Measurements from ENCODE around the gene EIF4A3.
"Not testable (repeated sequence)": the region's sequence is repeated elsewhere in the genome, so short reads cannot be mapped to it uniquely, and the experiment has no call there.

EIF4A3 gene

DNA sequence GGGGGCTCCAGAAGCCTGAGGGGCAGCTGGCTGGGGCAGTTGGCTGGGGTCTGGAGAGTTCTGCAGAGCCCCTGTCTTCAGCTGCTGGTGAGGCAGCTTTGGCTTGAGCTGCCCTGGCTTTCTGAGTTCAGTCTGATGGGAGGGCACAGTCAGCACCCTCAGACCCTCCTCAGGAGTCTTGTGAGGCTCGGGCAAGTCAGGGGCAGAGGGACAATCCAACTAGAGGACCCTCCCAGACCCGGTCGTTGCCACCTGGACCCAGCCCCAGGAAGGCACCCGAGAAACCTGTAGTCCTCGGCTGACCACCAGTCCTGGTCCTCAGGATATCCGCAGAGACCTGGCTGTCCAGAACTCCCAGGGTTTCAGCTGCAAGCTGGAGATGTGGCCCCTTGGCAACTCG lies 24.8 kb upstream of the EIF4A3 start:
- DNase-seq (ENCODE audit: low read depth) = no peak

DNA sequence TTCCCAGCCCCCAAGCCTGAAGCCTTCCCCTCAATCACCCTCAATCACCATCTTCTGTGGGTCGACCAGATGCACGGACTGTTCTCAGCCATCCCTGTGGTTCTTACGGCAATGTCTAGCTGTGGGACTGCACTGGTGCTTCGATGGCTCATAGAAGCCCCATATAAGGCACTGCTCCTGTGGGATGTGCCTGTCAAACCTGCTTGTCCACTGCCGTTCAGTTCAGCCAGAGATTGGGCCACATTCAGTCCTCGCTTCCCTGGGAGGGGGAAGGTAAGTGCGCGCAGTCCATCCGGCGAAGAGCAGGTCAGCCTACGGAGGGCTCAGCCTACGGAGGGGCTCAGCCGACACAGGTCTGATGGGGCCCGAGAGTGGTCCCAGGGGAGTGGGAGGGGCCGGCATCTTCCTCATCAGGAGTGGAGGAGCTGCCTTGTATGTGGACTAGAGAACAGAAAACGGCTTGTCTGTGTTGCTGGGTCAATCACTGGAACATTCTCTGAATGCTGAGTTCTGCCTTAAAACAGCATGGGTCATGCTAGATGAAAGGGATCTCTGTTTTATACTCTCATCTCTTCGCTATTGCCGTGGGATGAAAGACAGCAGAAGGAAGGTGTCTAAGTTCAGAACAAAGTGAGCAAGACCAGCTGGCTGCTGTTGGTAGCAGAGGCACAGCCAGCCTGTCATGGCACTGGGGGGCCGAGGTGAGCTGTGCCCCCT lies 23.0 kb upstream of the EIF4A3 start, which contains the start of gene CARD14:
Gene CARD14, plus strand, starts transcription at position 247 of the 717 bp plus-strand sequence. CDS start 11,409 bp downstream, outside the sequence.
- no peak for DNase-seq (ENCODE audit: low read depth)

DNA sequence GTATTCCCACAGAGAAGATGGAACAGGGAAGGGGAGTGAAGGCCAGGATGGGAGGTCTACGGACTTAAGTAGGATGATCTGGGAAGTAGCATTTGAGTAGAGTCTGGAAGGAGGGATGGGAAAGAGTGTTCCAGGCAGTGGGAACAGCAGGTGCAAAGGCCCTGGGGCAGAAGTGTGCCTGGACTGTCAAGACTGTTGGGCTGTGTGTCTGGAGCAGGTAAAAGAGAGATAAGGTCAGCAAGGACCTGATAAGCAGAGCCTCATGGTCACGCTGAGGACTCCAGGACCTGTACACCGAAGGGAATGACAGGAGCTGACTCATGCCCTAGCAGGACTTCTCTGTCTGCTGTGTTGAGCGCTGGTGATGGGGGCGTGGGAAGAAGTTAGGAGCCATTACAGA lies 22.2 kb upstream of the EIF4A3 start:
- no peak for DNase-seq (ENCODE audit: low read depth)

DNA sequence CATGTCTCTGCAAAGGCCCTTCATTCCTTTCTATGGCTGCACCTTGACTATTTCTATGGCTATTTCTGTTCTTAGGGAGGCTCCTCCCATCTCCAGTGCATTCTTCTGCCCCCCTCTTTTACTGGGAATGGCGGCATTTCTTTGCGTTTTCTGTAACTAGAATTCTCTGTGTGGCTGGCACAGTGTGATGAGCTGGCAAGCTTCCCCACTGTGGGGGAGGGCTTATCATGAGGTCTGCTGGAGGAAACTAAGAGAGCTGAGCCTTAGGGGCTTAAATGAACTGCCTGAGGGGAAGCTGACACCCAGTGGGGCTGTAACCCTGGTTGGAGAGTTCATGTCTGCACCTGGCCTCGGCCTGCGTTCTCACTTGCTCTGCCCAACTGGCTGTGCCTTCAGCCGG lies 21.4 kb upstream of the EIF4A3 start:
- no peak for DNase-seq (ENCODE audit: low read depth)

DNA sequence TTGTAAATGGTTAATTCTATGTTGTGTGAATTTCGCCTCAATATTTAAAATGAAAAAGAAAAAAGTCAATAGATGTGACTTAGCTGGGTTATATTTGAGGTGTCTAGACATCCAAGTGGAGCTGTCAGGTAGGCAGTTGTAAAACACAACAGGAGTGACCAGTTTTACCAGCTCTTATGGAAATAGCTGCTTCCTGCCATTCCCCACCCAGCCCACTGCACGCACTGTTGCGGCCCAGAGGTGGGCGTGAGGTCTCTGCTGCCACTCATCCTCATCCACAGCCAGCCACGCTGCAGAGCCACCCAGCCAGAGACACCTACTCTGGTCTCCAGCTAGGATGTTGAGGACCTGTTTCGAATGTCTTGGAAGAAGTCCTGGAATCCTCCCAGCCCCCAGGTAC lies 19.5 kb upstream of the EIF4A3 start:
- DNase-seq (ENCODE audit: low read depth) = no peak

DNA sequence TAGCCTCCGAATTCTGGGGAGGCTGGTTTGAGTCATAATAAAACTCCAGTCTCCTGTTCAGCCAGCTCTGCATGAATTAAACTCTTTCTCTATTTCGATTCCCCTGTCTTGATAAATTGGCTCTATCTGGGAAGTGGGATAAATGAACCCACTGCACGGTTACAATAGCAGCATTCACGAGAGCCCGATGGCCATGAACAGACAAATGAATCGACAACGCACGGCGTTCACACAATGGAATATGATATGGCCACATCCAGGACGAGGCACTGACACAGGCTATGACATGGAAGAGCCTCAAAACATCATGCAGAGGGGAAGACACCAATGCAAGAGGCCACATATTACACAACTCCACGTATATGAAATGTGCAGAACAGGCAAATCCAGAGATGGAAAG lies 17.3 kb upstream of the EIF4A3 start:
- no peak for DNase-seq (ENCODE audit: low read depth)

DNA sequence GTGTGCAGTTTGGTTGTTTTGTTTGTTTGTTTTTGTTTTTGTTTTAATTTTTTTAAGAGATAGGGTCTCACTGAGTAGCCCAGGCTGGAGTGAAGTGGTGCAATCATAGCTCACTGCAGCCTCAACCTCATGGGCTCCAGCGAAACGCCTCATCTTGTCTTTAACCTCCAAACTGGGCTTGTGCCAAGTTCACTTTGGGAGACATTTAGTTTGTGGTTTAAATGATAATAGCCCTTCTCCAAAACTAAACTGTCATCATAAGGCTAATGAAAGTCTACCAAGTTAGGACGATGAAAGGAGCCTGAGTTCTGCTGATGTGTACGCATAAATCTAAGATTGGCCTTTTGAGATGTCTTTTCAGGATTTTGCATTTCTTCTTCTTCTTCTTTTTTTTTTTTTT lies 16.4 kb upstream of the EIF4A3 start:
- no peak for DNase-seq (ENCODE audit: low read depth)

DNA sequence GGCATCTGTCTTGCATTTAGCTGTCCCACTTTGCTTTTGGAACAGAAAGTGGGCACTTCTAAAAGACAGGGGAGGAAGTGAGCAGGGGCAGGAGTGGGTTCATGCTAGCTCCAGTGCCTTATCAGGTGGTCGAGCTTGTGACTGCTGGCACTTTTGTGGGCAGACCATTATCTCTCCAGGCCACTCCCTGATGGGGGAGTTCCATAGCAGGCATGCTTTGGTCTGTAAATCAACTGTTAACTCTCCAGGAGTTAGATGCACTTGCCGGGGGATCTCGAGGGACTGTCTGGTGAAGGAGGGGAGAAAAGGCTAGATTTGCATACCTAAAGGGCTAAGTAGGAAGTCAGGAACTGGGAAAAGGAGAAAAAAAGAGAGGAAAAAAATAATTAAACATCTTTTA lies 13.6 kb upstream of the EIF4A3 start:
- no peak for DNase-seq (ENCODE audit: low read depth)

DNA sequence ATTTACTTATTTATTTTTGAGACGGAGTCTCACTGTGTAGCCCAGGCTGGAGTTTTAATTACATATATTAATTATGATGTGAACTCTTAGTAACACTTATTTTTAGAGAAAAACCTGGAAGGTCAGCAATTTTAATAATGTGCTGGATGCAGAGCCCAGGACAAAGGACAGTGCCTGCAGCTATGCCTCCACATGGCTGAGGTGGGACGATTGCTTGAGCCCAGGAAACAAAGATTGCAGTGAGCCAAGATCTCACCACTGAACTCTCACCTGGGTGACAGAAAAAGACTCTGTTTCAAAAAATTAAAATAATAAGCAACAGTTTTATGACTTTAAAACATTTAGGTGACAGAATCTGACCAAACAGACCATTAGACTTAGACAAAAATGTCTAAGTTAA lies 11.9 kb upstream of the EIF4A3 start:
- no peak for DNase-seq (ENCODE audit: low read depth)

DNA sequence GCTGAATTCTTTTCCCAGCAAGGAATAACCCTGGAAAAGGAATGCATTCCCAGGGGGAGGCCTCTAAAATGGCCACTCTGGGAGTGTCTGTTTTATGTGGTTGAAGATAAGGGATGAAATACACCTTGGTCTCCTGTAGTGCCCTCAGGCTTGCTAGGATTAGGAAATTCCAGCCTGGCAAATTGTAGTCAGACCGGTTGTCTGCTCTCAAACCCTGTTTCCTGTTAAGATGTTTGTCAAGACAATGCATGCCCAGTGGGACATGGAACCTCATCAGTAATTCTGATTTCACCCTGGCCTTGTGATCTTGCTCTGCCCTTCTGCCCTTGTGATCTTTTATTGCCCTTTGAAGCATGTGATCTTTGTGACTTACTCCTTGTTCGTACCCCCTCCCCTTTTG lies 8.7 kb upstream of the EIF4A3 start:
- not testable (repeated sequence) for DNase-seq (ENCODE audit: low read depth)

DNA sequence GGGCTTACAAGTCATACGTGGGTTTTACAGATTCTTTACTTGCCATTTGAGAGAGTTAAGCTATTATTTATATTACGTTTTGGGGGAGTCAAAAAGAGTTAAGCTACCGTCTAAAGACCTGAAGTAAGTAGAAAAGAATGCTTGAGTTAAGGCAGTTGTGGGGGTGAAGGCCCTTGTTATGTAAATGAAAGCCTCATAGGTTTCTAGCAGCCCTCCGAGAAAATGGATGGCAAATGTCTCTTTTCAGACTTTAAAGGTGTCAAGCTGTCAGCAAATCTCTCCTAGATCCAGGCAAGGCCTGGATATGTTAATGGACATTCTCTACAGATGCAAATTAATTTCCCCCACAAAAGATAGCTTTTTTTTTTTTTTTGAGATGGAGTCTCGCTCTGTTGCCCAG lies 7.2 kb upstream of the EIF4A3 start:
- DNase-seq (ENCODE audit: low read depth) = no peak

DNA sequence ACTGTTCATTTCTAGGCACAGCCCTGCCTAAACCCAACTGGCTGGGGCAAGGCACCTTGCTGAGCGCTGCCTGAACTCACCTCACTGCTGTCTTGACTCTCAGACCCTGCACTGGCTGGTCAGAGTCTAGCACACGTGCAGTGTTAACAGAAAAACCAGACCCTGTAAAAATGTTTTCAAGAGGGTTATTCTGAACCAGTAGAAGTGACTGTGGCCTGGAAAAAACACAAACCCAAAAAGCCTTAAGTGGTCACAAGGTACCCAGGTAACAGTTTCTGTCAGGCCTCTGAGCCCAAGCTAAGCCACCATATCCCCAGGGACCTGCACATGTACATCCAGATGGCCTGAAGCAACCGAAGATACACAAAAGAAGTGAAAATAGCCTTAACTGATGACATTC lies 6.1 kb upstream of the EIF4A3 start:
- no peak for DNase-seq (ENCODE audit: low read depth)

DNA sequence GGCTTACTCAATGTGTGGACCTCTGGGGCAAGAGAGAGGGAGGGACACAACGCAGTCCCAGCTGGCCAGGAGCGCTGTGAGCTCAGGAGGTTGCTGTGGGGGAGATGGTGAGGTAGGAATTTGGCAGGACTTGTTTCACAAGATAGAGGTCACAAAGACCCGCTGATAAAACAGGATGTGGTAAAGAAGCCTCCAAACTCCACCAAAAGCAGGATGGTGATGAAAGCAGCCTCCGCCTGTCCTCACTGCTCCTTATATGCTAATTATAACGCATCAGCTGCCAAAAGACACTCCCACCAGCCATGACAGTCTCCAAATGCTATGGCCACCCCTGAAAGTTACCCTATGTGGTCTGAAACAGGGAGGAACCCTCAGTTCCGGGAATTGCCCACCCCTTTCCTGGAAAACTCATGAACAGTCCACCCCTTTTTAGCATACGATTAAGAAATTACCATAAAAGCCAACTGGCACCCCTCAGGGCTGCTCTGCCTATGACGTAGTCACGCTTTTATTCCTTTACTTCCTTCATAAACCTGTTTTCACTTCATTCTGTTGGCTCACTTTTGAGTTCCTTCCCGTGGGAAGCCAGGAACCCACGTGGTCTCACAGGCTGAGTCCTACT lies 5.3 kb upstream of the EIF4A3 start:
- DNase-seq (ENCODE audit: low read depth) = no peak

DNA sequence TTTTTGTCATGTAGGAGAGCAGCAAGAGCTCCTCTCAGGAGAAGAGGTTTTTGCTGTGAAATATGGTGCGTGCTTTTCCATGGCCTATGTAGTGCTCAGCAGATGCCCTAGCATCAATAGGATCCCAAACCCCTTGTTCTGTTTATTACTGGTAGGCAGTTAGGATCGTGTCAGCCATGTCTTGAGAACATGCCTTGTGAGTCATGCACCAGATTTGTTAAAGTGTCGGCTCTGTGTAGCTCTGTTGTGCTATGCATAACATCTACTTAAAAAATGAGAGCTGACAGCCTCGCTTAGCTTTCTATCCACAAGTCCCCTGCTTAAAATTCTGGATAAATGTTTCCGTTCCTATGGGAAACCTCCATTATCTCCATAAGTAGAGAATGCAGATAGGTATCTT lies 4.4 kb upstream of the EIF4A3 start:
- no peak for DNase-seq (ENCODE audit: low read depth)

DNA sequence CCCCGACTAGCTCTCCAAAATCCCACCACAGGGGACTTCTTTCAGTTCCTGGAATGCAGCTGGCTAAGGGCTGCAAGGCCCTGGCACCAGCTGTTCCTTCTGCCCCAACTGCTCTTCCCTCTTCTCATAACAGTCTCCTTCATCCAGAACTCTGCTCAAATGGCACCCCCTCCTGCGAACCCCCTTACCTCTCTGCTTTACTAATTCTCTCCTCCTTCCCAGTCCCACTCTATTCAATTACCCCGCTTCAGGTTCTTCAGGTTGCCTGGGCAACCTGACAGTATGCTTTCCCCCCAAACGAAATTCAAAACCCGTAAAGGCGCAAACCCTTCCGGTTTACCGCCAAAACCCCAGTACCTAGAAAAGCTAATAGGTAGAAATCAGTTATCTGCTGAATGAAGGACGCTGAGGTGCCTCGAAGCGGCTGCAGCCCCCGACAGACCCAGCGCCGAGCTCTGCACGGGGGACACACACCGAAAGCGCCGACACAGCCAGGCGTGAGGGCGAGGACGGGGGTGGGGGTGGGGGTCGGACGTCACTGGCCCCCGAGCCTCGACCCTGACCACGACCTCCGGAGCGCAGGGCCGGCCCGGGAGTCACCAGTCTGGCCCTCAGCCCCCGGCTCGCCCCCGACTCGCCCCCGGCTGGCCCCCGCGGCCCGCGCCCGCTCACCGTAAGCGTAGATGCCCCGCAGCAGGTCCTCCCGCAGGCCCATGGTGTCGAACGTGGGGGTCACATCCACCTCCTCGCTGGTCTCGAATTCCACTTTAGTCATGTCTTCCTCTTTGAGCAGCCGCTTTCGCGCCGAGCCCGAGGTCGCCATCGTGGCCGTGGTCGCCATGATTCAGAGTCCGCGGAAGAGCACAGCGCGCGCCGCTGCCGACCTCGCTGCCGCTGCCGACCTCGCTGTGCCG lies 550 bp downstream of the EIF4A3 start:
- no peak for DNase-seq (ENCODE audit: low read depth)

DNA sequence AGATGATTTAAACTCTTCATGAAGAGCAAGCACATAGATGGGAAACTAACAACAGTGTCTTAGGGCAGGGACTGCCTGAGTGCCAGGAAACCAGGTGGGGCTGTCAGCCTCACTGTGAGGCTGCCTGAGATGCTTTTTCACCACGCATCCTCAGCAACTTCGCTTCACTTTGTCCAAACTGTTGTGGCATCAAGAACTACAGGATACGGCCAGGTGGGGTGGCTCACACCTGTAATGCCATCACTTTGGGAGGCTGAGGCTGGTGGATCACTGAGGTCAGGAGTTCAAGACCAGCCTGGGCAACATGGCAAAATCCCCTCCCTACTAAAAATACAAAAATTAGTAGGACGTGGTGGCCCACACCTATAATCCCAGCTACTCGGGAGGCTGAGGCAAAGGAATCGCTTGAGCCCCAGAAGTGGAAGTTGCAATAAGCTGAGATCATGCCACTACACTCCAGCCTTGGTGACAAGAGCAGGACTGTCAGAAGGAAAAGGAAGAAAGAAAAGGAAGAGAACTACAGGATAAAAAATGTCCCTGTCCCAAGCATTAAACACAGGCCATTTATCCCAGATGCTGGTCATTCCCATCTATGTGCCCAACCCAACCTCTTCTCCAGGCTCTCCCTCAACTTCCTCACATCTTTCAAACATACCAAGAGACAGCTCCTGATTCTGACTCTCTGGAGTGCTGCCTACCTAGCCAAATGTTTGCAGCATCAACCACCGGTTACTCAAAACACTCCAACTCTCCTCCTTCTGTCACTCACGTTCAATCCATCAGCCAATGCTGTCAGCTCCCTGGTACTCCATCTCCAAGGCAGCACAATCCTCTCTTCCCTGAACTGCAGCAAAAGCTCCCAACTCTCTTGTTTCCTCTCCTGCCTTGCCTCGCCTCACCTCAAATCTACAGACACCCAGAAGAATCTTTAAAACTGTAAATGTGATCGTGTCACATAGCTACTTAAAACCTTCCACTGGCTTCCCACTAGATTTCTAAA lies 1.6 kb downstream of the EIF4A3 start:
- no peak for DNase-seq (ENCODE audit: low read depth)

DNA sequence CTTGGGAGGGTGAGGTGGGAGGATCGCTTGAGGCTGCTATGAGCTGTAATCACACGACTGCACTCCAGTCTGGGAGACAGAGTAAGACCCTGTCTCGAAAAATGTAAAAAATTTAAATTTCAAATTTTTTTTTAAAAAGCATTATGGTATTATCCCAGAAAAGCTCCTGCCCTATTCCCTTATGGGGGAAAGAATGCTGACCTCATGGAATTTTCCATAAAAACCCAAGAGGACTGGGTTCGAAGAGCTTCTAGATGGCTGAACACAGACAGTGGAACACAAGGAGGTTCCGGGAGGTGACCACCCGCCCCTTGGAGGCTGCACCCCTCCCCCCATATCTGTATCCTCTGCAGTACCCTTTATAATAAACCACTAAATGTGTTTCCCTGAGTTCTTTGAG lies 4.0 kb downstream of the EIF4A3 start:
- no peak for DNase-seq (ENCODE audit: low read depth)

DNA sequence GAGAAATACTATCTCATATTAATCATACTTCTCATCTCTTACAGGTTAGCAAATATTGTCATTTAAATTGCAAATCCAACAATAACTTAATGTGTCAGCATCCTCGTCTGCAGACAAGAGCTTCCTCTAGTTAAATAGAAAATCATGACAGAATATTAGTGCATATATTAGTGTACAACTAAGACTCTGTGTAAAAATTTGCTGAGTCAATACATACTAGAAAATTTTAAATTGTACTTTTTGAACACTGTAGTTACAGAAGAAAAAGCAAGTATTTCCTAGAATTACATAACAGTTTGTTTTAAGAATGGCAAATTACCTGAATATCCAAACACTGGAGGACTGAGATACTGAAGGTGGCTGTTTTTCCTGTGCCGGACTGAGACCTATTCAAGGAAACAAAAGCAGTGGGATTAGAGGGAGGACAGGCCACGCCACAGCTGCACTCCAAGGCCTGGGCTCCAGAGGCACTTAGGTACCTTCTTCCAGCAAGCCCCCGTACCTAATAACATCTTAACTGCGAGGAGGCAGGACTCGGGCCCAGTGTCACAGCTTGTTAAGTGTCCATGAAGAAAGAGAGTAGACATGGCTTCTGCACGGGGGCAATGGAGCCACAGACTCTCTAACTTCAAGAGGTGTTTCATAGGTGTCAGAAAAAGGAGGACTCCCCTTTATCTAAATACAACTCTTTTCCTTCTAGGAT lies 5.3 kb downstream of the EIF4A3 start:
- no peak for DNase-seq (ENCODE audit: low read depth)

DNA sequence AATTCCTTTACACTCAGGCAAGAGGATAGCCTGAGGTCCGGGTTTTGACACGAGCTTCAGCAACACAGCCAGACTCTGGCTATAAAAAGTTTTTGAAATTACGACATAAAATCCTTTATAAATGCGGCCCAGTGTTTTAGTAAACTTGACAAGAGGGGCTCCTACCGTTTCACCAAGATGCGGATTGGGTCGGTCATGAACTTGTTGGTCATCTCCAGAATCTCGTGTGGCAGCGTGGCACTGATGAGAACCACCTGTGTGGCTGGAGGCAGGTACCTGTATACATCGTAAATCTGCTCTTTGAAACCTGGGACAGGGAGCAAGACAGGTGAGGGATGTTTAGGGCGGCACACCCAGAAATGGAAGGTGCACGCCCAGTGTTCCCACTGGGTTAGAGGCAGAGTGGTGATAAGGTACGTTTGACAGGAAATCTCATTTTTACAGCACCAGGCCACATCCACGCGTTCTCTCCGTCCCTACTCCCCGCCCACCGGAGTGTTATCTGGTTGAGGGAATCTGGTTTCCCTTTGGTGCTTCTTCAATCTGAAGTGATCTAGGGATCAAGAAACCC lies 8.0 kb downstream of the EIF4A3 start:
- no peak for DNase-seq (ENCODE audit: low read depth)

DNA sequence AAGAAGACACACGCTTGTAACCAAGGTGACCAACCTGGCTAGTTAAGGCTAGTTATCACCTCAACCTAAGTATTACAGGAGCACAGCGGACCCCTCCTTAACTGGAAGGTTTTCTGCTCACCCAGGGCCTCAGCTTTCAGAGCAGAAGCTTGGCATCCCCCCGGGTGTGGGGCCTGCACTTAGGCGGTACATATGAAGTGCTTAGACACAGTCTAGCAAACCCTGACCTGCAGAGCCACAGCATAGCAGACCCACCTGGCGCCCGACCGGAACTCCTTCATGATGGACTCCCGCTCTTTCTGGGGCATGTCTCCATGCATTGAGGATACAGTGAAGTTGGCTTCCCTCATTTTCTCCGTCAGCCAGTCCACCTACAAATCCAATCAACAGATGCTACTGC lies 9.8 kb downstream of the EIF4A3 start:
- no peak for DNase-seq (ENCODE audit: low read depth)

DNA sequence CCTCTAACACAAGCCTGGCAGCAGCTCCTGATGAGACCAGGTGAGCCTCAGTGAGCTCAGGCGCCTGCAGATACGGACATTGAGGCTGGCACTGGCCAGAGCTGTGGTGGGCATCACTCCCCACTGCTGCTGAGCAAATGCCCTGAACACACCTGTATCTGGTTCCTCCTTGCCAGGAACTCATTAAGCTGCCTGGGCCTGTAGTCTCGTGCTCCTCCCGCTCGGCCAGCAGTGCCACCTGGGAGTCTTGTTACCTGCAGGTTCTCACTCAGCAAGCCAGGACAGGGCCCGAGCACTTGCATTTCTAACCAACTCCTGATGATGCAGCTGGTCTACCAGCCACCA lies 13.3 kb downstream of the EIF4A3 start:
- no peak for DNase-seq (ENCODE audit: low read depth)
